Activated T-helper 9 cell treated with anti-CD3 and anti-CD28 coated beads, Interleukin-2, amount 50 U/mL, for 16 hours (primary cell): ENCODE results near the gene B3GALT4.

Experiments used
- DNase-seq: peaks from one replicate; pipeline ENCODE4 v3.0.0-alpha.2; 2020; ENCODE audit warnings: low read depth

Gene B3GALT4

GRCh38 chr6:33315793-33316602 is 39.1 kb downstream of the B3GALT4 start:
- no peak for DNase-seq

- DNase-seq = no peak
Measured at GRCh38 chr6:33316603-33317418, 39.9 kb downstream of the B3GALT4 start.

- DNase-seq = no peak
Measured at GRCh38 chr6:33317419-33317668, 40.4 kb downstream of the B3GALT4 start.

- DNase-seq = peak; percentile 90
Measured at GRCh38 chr6:33317669-33318425, 40.9 kb downstream of the B3GALT4 start, which contains the start of gene ZBTB22. TSS of gene ZBTB22 (minus strand) at chr6:33317744. CDS start at chr6:33316916, 828 bp downstream.

- no peak for DNase-seq
Measured at GRCh38 chr6:33318426-33319073, 41.6 kb downstream of the B3GALT4 start.

- DNase-seq = no peak
Measured at GRCh38 chr6:33319939-33320314, 43.0 kb downstream of the B3GALT4 start.

- no peak for DNase-seq
Measured at GRCh38 chr6:33320315-33321181, 43.6 kb downstream of the B3GALT4 start.

- no peak for DNase-seq
Measured at GRCh38 chr6:33321227-33321626, 44.3 kb downstream of the B3GALT4 start.

GRCh38 chr6:33323623-33323948 is 46.7 kb downstream of the B3GALT4 start:
- no peak for DNase-seq

GRCh38 chr6:33324125-33324524 is 47.2 kb downstream of the B3GALT4 start:
- DNase-seq = no peak
